B cell (primary cell): ENCODE data around the gene SPACA7.

Source experiments
- CTCF ChIP-seq: fragments of 200-600 bp; IDR thresholded peaks from one replicate; pipeline ENCODE4 v1.8.0; 2022; ENCODE audit warnings: antibody characterized with exemption, mild to moderate bottlenecking
- EZH2 ChIP-seq: IDR thresholded peaks from 2 replicates; pipeline ENCODE4 v1.6.1; 2012; ENCODE audit warnings: borderline replicate concordance, low read depth, mild to moderate bottlenecking, moderate library complexity, low read length; ENCODE audit not compliant: insufficient read depth, poor library complexity, severe bottlenecking

- TF ChIP-seq CTCF (no peak), EZH2 (no peak)
Observed at GRCh38 chr13:112454648-112455334, 78.6 kb downstream of the SPACA7 start.
